Nephron (organoid): ENCODE data around the gene CREG2.

Experiments used
- H3K27ac Mint-ChIP-seq, 3 experiments: 2 replicates each; pipeline ENCODE4 v1.8.0; 2020; ENCODE audit warnings: mixed read lengths in 3 of 3, mild to moderate bottlenecking in 2 of 3, moderate library complexity in 1 of 3
- H3K27me3 Mint-ChIP-seq: 2 replicates; pipeline ENCODE4 v1.8.0; 2021; ENCODE audit warnings: low read depth, mild to moderate bottlenecking, moderate library complexity, mixed read lengths
- H3K36me3 Mint-ChIP-seq: 2 replicates; pipeline ENCODE4 v1.8.0; 2020; ENCODE audit warnings: low read depth, mixed read lengths
- H3K4me1 Mint-ChIP-seq: 2 replicates; pipeline ENCODE4 v1.8.0; 2020; ENCODE audit warnings: mixed read lengths
- H3K4me3 Mint-ChIP-seq, 3 experiments: 2 replicates each; pipeline ENCODE4 v1.8.0; 2020; ENCODE audit warnings: mild to moderate bottlenecking in 3 of 3, mixed read lengths in 3 of 3, moderate library complexity in 2 of 3
- H3K9me3 Mint-ChIP-seq: 2 replicates; pipeline ENCODE4 v1.8.0; 2020; ENCODE audit warnings: mixed read lengths
- CTCF ChIP-seq, 3 experiments: fragments of 200-600 bp; sonication (generic); IDR thresholded peaks; one replicate each; pipeline ENCODE4 v1.5.0; 2021; ENCODE audit warnings: antibody characterized with exemption in 3 of 3; ENCODE audit not compliant: unreplicated experiment in 3 of 3

Gene CREG2

GRCh38 chr2:101430156-101430555 lies 42.9 kb upstream of the CREG2 start:
- Mint-ChIP-seq H3K27me3 (peaks cover 8% of the 10 kb centered on the region), H3K4me1 (peaks cover 22% of the 10 kb centered on the region), H3K36me3 (no peaks in the 10 kb centered on the region), H3K4me3 (no peak overlapping the region), H3K9me3 (no peaks in the 10 kb centered on the region), H3K27ac (no peak overlapping the region)
- TF ChIP-seq CTCF (IDR thresholded peaks at IDR 0.05; ENCODE audit: unreplicated experiment in 3 of 3), result no peak

- Mint-ChIP-seq H3K27ac (no peak overlapping the region), H3K27me3 (peaks cover 8% of the 10 kb centered on the region), H3K4me1 (peaks cover 17% of the 10 kb centered on the region), H3K9me3 (no peaks in the 10 kb centered on the region), H3K4me3 (no peak overlapping the region), H3K36me3 (no peaks in the 10 kb centered on the region)
- no peak for TF ChIP-seq CTCF (IDR thresholded peaks at IDR 0.05; ENCODE audit: unreplicated experiment in 3 of 3)
These were observed 42.1 kb upstream of the CREG2 start for GRCh38 chr2:101429453-101429852.

- H3K4me3 Mint-ChIP-seq, result no peak overlapping the region
- TF ChIP-seq CTCF (IDR thresholded peaks at IDR 0.05; ENCODE audit: unreplicated experiment in 3 of 3), result no peak
- H3K4me1 Mint-ChIP-seq, result peaks cover 11% of the 10 kb centered on the region
- no peaks in the 10 kb centered on the region for H3K9me3 Mint-ChIP-seq
- H3K27me3 Mint-ChIP-seq, result peaks cover 4% of the 10 kb centered on the region
- no peaks in the 10 kb centered on the region for H3K36me3 Mint-ChIP-seq
- no peak overlapping the region for H3K27ac Mint-ChIP-seq
These were observed 41.3 kb upstream of the CREG2 start for GRCh38 chr2:101428422-101429176.

- Mint-ChIP-seq H3K27me3 (peaks cover 4% of the 10 kb centered on the region), H3K36me3 (no peaks in the 10 kb centered on the region), H3K4me1 (peaks cover 6% of the 10 kb centered on the region), H3K9me3 (no peaks in the 10 kb centered on the region), H3K4me3 (no peak overlapping the region), H3K27ac (no peak overlapping the region)
- no peak for TF ChIP-seq CTCF (IDR thresholded peaks at IDR 0.05; ENCODE audit: unreplicated experiment in 3 of 3)
These were observed 40.4 kb upstream of the CREG2 start for GRCh38 chr2:101427743-101428142.

- no peaks in the 10 kb centered on the region for H3K9me3 Mint-ChIP-seq
- no peaks in the 10 kb centered on the region for H3K36me3 Mint-ChIP-seq
- peaks cover 4% of the 10 kb centered on the region for H3K27me3 Mint-ChIP-seq
- no peak for TF ChIP-seq CTCF (IDR thresholded peaks at IDR 0.05; ENCODE audit: unreplicated experiment in 3 of 3)
- peaks cover 6% of the 10 kb centered on the region for H3K4me1 Mint-ChIP-seq
- H3K4me3 Mint-ChIP-seq, result no peak overlapping the region
- no peak overlapping the region for H3K27ac Mint-ChIP-seq
These were observed 39.9 kb upstream of the CREG2 start for GRCh38 chr2:101427240-101427639.

GRCh38 chr2:101426822-101427221 lies 39.5 kb upstream of the CREG2 start:
- Mint-ChIP-seq H3K4me1 (peaks cover 6% of the 10 kb centered on the region), H3K9me3 (no peaks in the 10 kb centered on the region), H3K36me3 (no peaks in the 10 kb centered on the region), H3K27me3 (peaks cover 4% of the 10 kb centered on the region), H3K4me3 (no peak overlapping the region), H3K27ac (no peak overlapping the region)
- TF ChIP-seq CTCF (IDR thresholded peaks at IDR 0.05; ENCODE audit: unreplicated experiment in 3 of 3), result no peak
